ENCODE measurements around the gene DSTYK.

DNA sequence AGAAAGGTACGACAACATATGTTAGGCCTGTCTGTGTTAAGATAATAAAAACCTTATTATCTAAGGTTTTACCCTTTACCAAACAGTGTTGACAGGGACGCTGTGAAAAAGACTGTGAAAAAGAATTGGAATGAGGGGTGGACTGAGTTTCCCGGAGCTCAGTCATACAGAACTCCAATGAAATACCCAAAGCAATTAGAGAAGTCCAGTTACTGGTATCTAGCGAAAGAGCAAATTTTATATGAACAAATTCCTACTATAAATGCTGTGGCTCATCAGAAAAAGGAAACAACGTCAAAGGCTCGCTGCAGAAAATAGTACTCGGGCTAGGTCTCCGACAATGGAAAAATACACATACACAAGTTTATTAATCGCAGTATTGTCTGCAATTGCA, 89.0 kb downstream of the DSTYK start:
- TF ChIP-seq POLR2AphosphoS5 (IDR thresholded peaks at IDR 0.05; ENCODE audit: borderline replicate concordance, low read depth, low read length), result no peak
- TF ChIP-seq EZH2 (IDR thresholded peaks at IDR 0.05), result no peak

Measured in SK-N-MC (cell line).